IPS DF 6.9 (cell line): Measurements from ENCODE around the gene SLC30A1.
A peak's percentile ranks its signal among the peaks of the same experiment; 100 is the strongest.
"Not testable (repeated sequence)": the region's sequence is repeated elsewhere in the genome, so short reads cannot be mapped to it uniquely, and the experiment has no call there.

Experiments
- DNase-seq: peaks from one replicate; pipeline ENCODE4 v3.0.0-alpha.2; 2013; ENCODE audit warnings: low read depth, low spot score
- H3K27ac ChIP-seq: one replicate; pipeline ENCODE4 v1.5.1; 2013; ENCODE audit warnings: low read length, control low read depth
- H3K27me3 ChIP-seq: 2 replicates; pipeline ENCODE4 v1.6.1; 2013; ENCODE audit warnings: mild to moderate bottlenecking, low read length; ENCODE audit not compliant: control insufficient read depth, insufficient read depth
- H3K36me3 ChIP-seq: 2 replicates; pipeline ENCODE4 v1.6.1; 2013; ENCODE audit warnings: low read length; ENCODE audit not compliant: control insufficient read depth, insufficient read depth
- H3K4me1 ChIP-seq: 2 replicates; pipeline ENCODE4 v1.6.1; 2013; ENCODE audit warnings: low read length; ENCODE audit not compliant: control insufficient read depth, insufficient read depth
- H3K4me3 ChIP-seq: 2 replicates; pipeline ENCODE4 v1.5.1; 2013; ENCODE audit warnings: mild to moderate bottlenecking, low read length
- H3K9me3 ChIP-seq: 2 replicates; pipeline ENCODE4 v1.6.1; 2013; ENCODE audit warnings: low read length, inconsistent platforms; ENCODE audit not compliant: control insufficient read depth, insufficient read depth
- WGBS: extraction: QIAGEN DNeasy Blood & Tissue Kit; methylation state at CpG from one replicate; pipeline ENCODE4 v1.1.7; 2013; ENCODE audit warnings: mixed read lengths, missing lambda C conversion rate; ENCODE audit not compliant: insufficient read length, insufficient coverage; 5-methylcytosine and 5-hydroxymethylcytosine counted together

The SLC30A1 gene, protein sequence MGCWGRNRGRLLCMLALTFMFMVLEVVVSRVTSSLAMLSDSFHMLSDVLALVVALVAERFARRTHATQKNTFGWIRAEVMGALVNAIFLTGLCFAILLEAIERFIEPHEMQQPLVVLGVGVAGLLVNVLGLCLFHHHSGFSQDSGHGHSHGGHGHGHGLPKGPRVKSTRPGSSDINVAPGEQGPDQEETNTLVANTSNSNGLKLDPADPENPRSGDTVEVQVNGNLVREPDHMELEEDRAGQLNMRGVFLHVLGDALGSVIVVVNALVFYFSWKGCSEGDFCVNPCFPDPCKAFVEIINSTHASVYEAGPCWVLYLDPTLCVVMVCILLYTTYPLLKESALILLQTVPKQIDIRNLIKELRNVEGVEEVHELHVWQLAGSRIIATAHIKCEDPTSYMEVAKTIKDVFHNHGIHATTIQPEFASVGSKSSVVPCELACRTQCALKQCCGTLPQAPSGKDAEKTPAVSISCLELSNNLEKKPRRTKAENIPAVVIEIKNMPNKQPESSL

DNA sequence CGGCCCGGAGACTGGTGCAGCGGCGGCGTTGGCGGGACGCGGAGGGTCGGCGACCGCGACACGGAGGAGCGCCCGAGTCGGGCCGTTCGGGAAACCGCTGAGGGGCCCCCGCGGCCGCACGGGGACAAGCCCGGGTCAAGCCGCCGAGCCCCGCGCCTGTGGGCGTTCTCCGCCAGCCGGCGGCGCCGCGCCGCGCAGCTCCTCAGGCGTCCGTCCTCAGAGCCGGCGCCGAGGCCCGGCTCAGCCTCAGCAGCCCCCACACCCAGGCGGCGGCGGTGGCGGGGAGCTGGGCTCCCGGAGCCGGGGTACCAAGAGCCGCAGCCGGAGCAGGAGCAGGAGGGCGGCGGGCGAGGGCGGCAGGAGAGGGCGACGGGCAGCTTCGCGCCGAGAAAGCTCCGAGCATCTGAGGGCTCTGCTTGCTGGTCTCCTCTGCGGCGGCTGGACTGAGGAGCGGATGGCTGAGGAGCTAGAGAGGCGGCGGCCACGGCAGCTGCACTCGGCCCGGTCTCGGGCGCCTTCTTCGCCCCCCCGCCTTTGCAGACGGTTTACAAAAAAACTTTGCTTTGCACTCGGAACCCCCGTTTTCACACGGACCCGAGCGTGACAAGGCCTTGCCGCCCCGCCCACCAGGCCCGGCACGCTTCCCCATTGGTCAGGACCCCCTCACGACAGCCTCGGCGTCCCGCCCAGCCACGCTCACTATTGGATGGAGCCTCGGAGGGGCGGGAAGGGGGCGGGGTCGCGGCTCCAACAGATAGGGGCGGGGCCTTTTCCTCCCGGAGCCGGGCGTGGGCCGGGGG lies at the start of gene SLC30A1:
Gene SLC30A1, minus strand, starts transcription at position 522 of the 800 bp plus-strand sequence. CDS start 549 bp downstream, outside the sequence.
- Histone ChIP-seq H3K4me3 (peak within 1 kb of the TSS; percentile 67), H3K4me1 (no peaks in the 10 kb centered on the region; the same call in 1 of the 2 replicates), H3K27me3 (no peaks in the 10 kb centered on the region), H3K36me3 (no peaks in the 10 kb centered on the region; the same call in 1 of the 2 replicates), H3K9me3 (no peaks in the 10 kb centered on the region; the same call in 1 of the 2 replicates), H3K27ac (no peak within 1 kb of the TSS)
- DNase-seq = peak; percentile 86
- no CpG with 5 or more reads among the region's 98 CpGs for WGBS

DNA sequence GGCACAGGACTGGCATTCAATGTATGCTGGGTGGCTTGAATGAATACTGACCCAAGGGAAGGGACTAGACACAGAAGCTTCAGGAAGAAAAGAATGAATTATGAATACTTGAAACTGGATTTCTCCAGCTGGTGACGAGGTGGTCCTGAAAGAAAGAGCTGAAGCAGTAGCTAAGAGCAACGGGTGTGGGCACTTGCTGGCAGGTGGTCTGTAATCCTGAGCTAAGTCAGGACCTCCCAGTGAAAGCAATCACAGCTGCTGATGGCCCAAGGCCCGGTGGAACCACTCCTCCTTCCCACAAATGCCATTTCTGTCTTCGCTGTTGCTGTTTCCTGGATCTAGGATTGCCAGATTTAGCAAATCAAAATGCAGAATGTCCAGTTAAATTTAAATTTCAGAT lies 49.5 kb upstream of the SLC30A1 start:
- WGBS = no CpG with 5 or more reads among the region's 4 CpGs

DNA sequence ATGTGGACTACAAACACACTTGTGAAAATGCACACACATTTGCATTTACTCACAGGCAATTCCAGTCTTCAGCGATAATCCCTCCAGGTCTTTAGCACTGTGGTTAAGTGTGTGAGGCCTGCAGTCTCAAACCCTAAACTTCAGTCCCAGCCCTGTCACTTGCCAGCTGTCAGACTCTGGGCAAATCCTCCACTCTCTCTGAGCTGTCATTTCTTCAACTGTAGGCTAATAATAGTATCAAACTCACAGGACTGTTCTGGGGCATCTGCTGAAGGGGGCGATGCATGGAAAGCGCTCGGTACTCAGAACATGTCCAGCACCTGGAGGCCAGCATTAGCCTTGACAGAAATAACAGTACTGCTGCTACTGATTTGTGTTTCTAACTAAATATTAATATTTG lies 48.3 kb upstream of the SLC30A1 start:
- Histone ChIP-seq H3K27me3 (no peaks in the 10 kb centered on the region), H3K4me1 (no peaks in the 10 kb centered on the region; the same call in 1 of the 2 replicates), H3K4me3 (no peak overlapping the region), H3K27ac (no peak overlapping the region), H3K36me3 (no peaks in the 10 kb centered on the region), H3K9me3 (no peaks in the 10 kb centered on the region)
- WGBS = no CpG with 5 or more reads among the region's 4 CpGs
- DNase-seq = no peak

More for the DNA sequence above, 49.5 kb upstream of the SLC30A1 start:
- no peaks in the 10 kb centered on the region; the same call in 1 of the 2 replicates for H3K4me1 ChIP-seq
- no peaks in the 10 kb centered on the region for H3K36me3 ChIP-seq
- no peak overlapping the region for H3K27ac ChIP-seq
- H3K27me3 ChIP-seq = no peaks in the 10 kb centered on the region
- no peak for DNase-seq
- no peak overlapping the region for H3K4me3 ChIP-seq
- H3K9me3 ChIP-seq = no peaks in the 10 kb centered on the region

DNA sequence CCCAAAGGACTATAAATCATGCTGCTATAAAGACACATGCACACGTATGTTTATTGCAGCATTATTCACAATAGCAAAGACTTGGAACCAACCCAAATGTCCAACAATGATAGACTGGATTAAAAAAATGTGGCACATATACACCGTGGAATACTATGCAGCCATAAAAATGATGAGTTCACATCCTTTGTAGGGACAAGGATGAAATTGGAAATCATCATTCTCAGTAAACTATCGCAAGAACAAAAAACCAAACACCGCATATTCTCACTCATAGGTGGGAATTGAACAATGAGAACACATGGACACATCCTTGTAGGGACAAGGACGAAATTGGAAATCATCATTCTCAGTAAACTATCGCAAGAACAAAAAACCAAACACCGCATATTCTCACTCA lies 46.9 kb upstream of the SLC30A1 start:
- not testable (repeated sequence) for H3K36me3 ChIP-seq, H3K27me3 ChIP-seq, H3K4me3 ChIP-seq, H3K9me3 ChIP-seq, DNase-seq, H3K27ac ChIP-seq, H3K4me1 ChIP-seq
- WGBS = no CpG with 5 or more reads among the region's 7 CpGs

DNA sequence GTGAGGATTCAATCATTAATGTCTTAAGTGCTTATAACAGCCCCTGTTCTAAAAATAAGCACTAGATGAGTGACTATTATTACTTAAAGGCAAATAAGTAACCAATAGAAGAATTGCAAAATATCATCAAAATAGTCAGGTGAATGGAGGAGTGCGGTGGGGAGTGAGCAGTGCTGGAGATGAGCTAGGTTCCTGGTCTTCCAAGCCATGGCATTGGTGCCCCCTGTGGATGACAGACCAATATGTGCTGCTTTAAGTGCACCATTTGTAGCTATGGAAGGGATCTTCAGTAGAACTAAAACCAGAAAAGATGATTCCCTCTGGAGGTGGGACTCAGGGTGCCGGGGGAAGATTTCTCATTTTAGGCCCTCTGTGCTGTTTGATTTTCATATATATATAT lies 46.1 kb upstream of the SLC30A1 start:
- Histone ChIP-seq H3K4me1 (no peaks in the 10 kb centered on the region), H3K4me3 (no peak overlapping the region), H3K36me3 (no peaks in the 10 kb centered on the region), H3K27me3 (no peaks in the 10 kb centered on the region), H3K9me3 (no peaks in the 10 kb centered on the region), H3K27ac (no peak overlapping the region)
- DNase-seq = no peak
- no CpG with 5 or more reads among the region's 2 CpGs for WGBS

DNA sequence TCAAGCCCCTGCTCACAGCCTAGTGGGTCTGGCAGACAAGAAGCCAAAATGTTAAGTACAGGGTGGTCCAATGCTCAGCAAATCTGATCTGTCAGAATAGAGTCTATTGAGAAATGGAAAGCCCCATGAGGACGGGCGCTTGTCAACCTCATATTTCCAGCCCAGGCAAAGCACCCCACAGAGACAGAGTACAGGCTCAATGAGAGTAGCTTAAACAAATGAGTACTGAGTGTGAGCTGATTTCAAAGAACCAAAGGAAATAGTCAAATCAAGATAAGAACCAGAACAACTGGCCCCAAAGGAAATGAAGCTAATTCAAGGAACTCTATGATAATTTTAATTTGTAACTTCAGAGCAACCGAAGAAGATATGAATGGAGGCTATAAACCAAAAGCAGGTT lies 44.6 kb upstream of the SLC30A1 start:
- H3K4me1 ChIP-seq = no peaks in the 10 kb centered on the region
- WGBS = no CpG with 5 or more reads among the region's 3 CpGs
- no peaks in the 10 kb centered on the region for H3K36me3 ChIP-seq
- DNase-seq = no peak
- H3K27me3 ChIP-seq = no peaks in the 10 kb centered on the region
- H3K27ac ChIP-seq = no peak overlapping the region
- H3K9me3 ChIP-seq = no peaks in the 10 kb centered on the region
- no peak overlapping the region for H3K4me3 ChIP-seq

DNA sequence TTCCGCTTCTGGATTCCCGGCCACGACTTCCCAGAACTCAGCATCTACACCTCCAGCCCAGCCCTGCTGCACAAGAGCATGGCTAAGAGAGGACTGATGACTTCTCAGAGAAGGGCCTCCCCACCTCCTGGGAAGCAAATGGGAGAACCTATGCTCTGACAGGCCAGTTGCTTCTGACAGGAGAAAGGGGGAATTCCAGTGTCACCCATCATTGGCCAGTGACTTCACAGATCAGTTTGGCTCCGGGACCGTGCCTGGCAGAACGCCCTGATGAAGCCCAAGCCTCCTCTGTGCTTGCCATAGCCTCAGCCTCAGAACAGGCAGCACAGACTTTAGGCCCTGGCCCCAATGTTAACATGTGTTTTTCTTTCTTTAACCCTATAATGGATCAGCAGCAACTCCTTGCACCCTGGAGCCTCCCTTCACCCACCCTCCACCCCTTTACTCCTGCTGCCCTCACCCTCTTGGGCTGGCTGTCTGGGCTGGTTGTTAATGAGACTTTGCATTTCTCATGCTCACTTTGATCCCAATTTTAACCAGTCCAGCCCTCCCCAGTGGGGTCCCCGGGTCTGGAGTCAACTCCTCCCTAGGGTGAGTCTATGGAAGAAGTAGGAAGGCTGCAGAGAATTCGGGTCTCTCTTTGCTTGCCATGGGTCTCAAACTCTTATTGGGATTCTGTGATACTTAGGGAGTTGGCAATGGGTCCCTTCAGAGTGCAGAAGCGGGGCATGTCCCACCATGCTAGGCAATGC lies 42.7 kb upstream of the SLC30A1 start:
- DNase-seq = no peak
- Histone ChIP-seq H3K4me3 (no peak overlapping the region), H3K36me3 (no peaks in the 10 kb centered on the region), H3K4me1 (no peaks in the 10 kb centered on the region), H3K9me3 (no peaks in the 10 kb centered on the region), H3K27me3 (no peaks in the 10 kb centered on the region), H3K27ac (no peak overlapping the region)
- WGBS = no CpG with 5 or more reads among the region's 9 CpGs

DNA sequence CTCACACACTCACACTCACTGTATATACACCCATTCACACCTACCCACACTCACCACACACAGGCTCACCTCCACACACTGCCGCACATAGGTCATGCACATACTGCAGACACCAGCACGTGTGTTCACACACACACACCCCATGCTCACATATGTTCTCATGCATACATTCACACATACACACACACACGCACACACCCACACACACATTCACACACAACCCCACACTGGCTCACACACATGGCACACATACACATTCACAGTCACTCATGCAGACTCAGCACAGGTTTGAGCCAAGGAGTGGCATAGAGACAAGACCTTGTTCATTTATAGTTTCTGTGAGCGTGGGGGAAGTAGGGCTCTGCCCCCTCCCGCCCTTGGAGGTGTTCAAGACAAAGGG lies 41.1 kb upstream of the SLC30A1 start:
- WGBS = 100% methylated on average over 1 of the region's 5 CpGs
- Histone ChIP-seq H3K4me1 (no peaks in the 10 kb centered on the region), H3K36me3 (no peaks in the 10 kb centered on the region), H3K27me3 (no peaks in the 10 kb centered on the region), H3K9me3 (no peaks in the 10 kb centered on the region), H3K27ac (no peak overlapping the region), H3K4me3 (no peak overlapping the region)
- DNase-seq = no peak

DNA sequence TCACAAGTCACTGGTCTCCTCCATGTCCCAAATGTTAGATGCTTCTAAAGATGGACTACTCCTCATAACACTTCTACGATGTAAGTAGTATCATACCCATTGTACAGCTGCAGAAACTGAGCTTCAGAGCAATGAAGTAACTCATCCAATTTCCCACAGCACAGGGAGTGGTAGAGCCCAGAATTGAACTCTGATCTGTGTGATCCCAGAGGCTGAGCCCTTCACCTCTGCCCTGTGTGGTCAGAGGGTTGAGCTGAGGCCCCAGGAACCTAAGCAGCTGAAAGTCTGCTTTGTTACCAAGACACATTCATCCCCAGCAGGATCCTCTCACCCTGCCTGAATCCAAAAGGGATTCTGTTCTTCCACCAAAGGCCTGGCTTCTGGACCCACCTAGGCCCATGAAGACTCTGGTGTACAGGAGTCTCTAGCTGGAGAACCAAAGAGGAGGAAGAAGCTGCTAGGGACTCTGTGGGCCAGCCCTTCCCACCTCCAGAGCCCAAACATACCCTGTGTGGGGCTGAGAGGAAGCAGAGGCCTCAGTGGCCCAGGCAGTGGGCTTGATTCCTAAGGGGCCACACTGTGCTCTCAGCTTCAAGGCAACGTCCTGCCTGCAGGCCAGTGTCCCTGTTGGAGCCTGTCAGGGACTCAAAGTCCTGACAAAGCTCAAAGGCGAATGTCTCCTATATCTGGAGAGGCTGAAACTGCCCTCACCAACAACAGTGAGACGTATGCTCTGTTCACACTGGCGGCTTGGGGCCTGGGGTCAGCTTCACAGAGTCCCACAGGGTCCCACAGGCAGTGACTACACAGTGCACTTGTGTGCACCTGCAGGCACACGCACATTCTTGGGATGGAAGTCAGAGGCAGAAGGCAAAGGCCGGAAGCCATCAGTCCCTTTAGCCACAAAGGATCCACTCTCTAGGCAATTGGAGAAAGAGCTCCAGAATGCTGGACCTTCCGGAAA lies 40.4 kb upstream of the SLC30A1 start:
- DNase-seq = no peak
- H3K27me3 ChIP-seq = no peaks in the 10 kb centered on the region
- H3K36me3 ChIP-seq = no peaks in the 10 kb centered on the region
- H3K9me3 ChIP-seq = no peaks in the 10 kb centered on the region
- H3K4me1 ChIP-seq = no peaks in the 10 kb centered on the region
- no CpG with 5 or more reads among the region's 8 CpGs for WGBS
- H3K27ac ChIP-seq = no peak overlapping the region
- H3K4me3 ChIP-seq = no peak overlapping the region
